Effector CD4-positive, alpha-beta T cell (primary cell): Measurements from ENCODE around the gene WDR37.

Experiments
- DNase-seq: peaks from one replicate; pipeline ENCODE4 v3.0.0-alpha.2; 2020

The WDR37 gene

GRCh38 chr10:1130995-1131790, 75.0 kb downstream of the WDR37 start:
- no peak for DNase-seq

GRCh38 chr10:1132584-1132983, 76.4 kb downstream of the WDR37 start:
- DNase-seq: no peak

GRCh38 chr10:1133495-1134045, 77.4 kb downstream of the WDR37 start:
- no peak for DNase-seq

GRCh38 chr10:1134156-1134555, 78.0 kb downstream of the WDR37 start:
- no peak for DNase-seq

GRCh38 chr10:1136268-1136667, 80.1 kb downstream of the WDR37 start:
- no peak for DNase-seq

- DNase-seq: no peak
Measured at GRCh38 chr10:1137499-1138163, 81.4 kb downstream of the WDR37 start.

GRCh38 chr10:1138529-1138928, 82.3 kb downstream of the WDR37 start:
- DNase-seq: no peak

GRCh38 chr10:1141261-1141660, 85.1 kb downstream of the WDR37 start:
- no peak for DNase-seq

- no peak for DNase-seq
Measured at GRCh38 chr10:1141701-1142100, 85.5 kb downstream of the WDR37 start.

GRCh38 chr10:1142596-1142995, 86.4 kb downstream of the WDR37 start:
- no peak for DNase-seq

- DNase-seq: no peak
Measured at GRCh38 chr10:1147810-1148209, 91.6 kb downstream of the WDR37 start.

GRCh38 chr10:1148855-1149605, 92.8 kb downstream of the WDR37 start:
- DNase-seq: no peak

- DNase-seq: no peak
Measured at GRCh38 chr10:1149793-1150637, 93.8 kb downstream of the WDR37 start.

GRCh38 chr10:1150638-1150955, 94.4 kb downstream of the WDR37 start:
- no peak for DNase-seq

GRCh38 chr10:1151076-1152033, 95.2 kb downstream of the WDR37 start:
- DNase-seq: no peak

- no peak for DNase-seq
Measured at GRCh38 chr10:1152386-1153250, 96.4 kb downstream of the WDR37 start.

GRCh38 chr10:1153251-1153763, 97.1 kb downstream of the WDR37 start:
- DNase-seq: no peak

GRCh38 chr10:1153805-1154351, 97.7 kb downstream of the WDR37 start:
- DNase-seq: no peak

- DNase-seq: no peak
Measured at GRCh38 chr10:1154531-1155295, 98.5 kb downstream of the WDR37 start.
